Ascending aorta (tissue), 2 donors: ENCODE measurements around the gene MAP3K12. TPM values are rescaled to one million over a fixed set of nuclear protein-coding genes. Genes with fewer than 3 reads are reported as not detected.

Source experiments
- DNase-seq, 2 donors: peaks; one replicate each; pipeline ENCODE4 v3.0.0-alpha.2; 2019; ENCODE audit warnings: low spot score in 2 of 2
- H3K27ac ChIP-seq, 2 donors: fragments of 200-600 bp; sonication (generic); one replicate each; pipeline ENCODE4 v1.5.1; 2016 to 2017; ENCODE audit warnings: mild to moderate bottlenecking in 1 of 2
- H3K27me3 ChIP-seq: fragments of 200-600 bp; sonication (generic); one replicate; pipeline ENCODE4 v1.5.1; 2017
- H3K36me3 ChIP-seq, 2 donors: fragments of 200-600 bp; sonication (generic); one replicate each; pipeline ENCODE4 v1.5.1; 2016
- H3K4me1 ChIP-seq, 2 donors: fragments of 200-600 bp; sonication (generic); one replicate each; pipeline ENCODE4 v1.5.1; 2016 to 2017; ENCODE audit warnings: mild to moderate bottlenecking in 1 of 2
- H3K4me3 ChIP-seq, 2 donors: fragments of 200-600 bp; sonication (generic); one replicate each; pipeline ENCODE4 v1.5.1; 2016 to 2017; ENCODE audit warnings: mild to moderate bottlenecking in 1 of 2
- H3K9me3 ChIP-seq, 2 donors: fragments of 200-600 bp; sonication (generic); one replicate each; pipeline ENCODE4 v1.5.1; 2016
- CTCF ChIP-seq, 3 experiments: fragments of 200-600 bp in 2 of 3; fragments of 450-650 bp in 1 of 3; sonication (generic) in 2 of 3; IDR thresholded peaks; one replicate each; pipeline ENCODE4 v1.5.1; 2016 to 2019; ENCODE audit warnings: antibody characterized with exemption in 3 of 3, mild to moderate bottlenecking in 1 of 3, moderate library complexity in 1 of 3
- intact Hi-C: fragments of 100-400 bp; cut with DNase I; formaldehyde crosslinking; loops from one replicate; pipeline ENCODE4 v1.15.1; 2023
- total RNA-seq: library from RNA; depleted of rRNA; stranded (reverse); fragments of >200 nt; gene quantifications from one replicate; pipeline ENCODE4 v1.1.0, GENCODE V29; 2016

The MAP3K12 gene
- total RNA-seq, 1 donor from 2014 or later: 20.8 TPM

GRCh38 chr12:53456654-53457366 lies 42.4 kb downstream of the MAP3K12 start:
- no peaks in the 10 kb centered on the region for H3K27me3 ChIP-seq
- DNase-seq: peak in 1 of 2 donors; percentile 21
- peaks cover 75 to 79% of the 10 kb centered on the region in 2 donors for H3K36me3 ChIP-seq
- no peak overlapping the region for H3K27ac ChIP-seq
- TF ChIP-seq CTCF (IDR thresholded peaks at IDR 0.05): no peak
- intact Hi-C loops: no loop called here
- H3K4me3 ChIP-seq: no peak overlapping the region
- peaks cover 10 to 13% of the 10 kb centered on the region in 2 donors for H3K4me1 ChIP-seq
- H3K9me3 ChIP-seq: no peaks in the 10 kb centered on the region

GRCh38 chr12:53454707-53455106 lies 44.6 kb downstream of the MAP3K12 start:
- peaks cover 10 to 13% of the 10 kb centered on the region in 2 donors for H3K4me1 ChIP-seq
- no peaks in the 10 kb centered on the region for H3K9me3 ChIP-seq
- no peak for TF ChIP-seq CTCF (IDR thresholded peaks at IDR 0.05)
- H3K27me3 ChIP-seq: no peaks in the 10 kb centered on the region
- no peak overlapping the region for H3K4me3 ChIP-seq
- H3K27ac ChIP-seq: no peak overlapping the region
- H3K36me3 ChIP-seq: peaks cover 54 to 58% of the 10 kb centered on the region in 2 donors
- DNase-seq: no peak
- intact Hi-C loops: no loop called here

- Histone ChIP-seq H3K27ac (no peak overlapping the region), H3K9me3 (no peaks in the 10 kb centered on the region), H3K4me1 (peaks cover 10 to 13% of the 10 kb centered on the region in 2 donors), H3K4me3 (peak overlapping the region; percentile 74 to 91), H3K36me3 (peaks cover 49 to 52% of the 10 kb centered on the region in 2 donors), H3K27me3 (no peaks in the 10 kb centered on the region)
- TF ChIP-seq CTCF (IDR thresholded peaks at IDR 0.05): no peak
- DNase-seq: no peak
- intact Hi-C loops: loop anchor here (2.0 kb wide), 1 partner anchor 39 kb away; no protein-coding TSS in a partner anchor
Measured at GRCh38 chr12:53453953-53454640, 45.2 kb downstream of the MAP3K12 start.

- peak in 2 of 3 experiments; percentile 37 to 53 for TF ChIP-seq CTCF (IDR thresholded peaks at IDR 0.05)
- DNase-seq: peak; percentile 65 to 90
- H3K27ac ChIP-seq: peak overlapping the region; percentile 91 to 97
- intact Hi-C loops: loop anchor here (1.0 to 2.0 kb wide), 3 partner anchors 11 to 48 kb away; partner anchors contain the start of gene PRR13
- H3K4me1 ChIP-seq: peaks cover 10 to 13% of the 10 kb centered on the region in 2 donors
- no peaks in the 10 kb centered on the region for H3K9me3 ChIP-seq
- H3K36me3 ChIP-seq: peaks cover 37 to 43% of the 10 kb centered on the region in 2 donors
- peak overlapping the region; percentile 74 to 91 for H3K4me3 ChIP-seq
- H3K27me3 ChIP-seq: no peaks in the 10 kb centered on the region
Measured at GRCh38 chr12:53452159-53453077, 46.8 kb downstream of the MAP3K12 start.

GRCh38 chr12:53451661-53452158 lies 47.5 kb downstream of the MAP3K12 start, which contains the start of gene PCBP2:
TSS of gene PCBP2 (plus strand) at chr12:53452102. CDS start at chr12:53454801, 2,699 bp downstream.
- Histone ChIP-seq H3K9me3 (no peaks in the 10 kb centered on the region), H3K36me3 (peaks cover 30 to 40% of the 10 kb centered on the region in 2 donors), H3K27ac (peak within 1 kb of the TSS; percentile 91 to 97), H3K4me3 (peak within 1 kb of the TSS; percentile 74 to 91), H3K27me3 (no peaks in the 10 kb centered on the region), H3K4me1 (peaks cover 10 to 13% of the 10 kb centered on the region in 2 donors)
- intact Hi-C loops: loop anchor here (1.0 to 2.0 kb wide), 3 partner anchors 10 to 49 kb away; partner anchors contain the start of gene PRR13
- peak; percentile 87 to 95 (median 89) for TF ChIP-seq CTCF (IDR thresholded peaks at IDR 0.05)
- DNase-seq: peak; percentile 95 to 99
